ENCODE measurements around the gene MAPK1IP1L.

MAPK1IP1L gene

GRCh38 chr14:55115460-55115859 is 64.0 kb downstream of the MAPK1IP1L start:
- no peaks in the 10 kb centered on the region for H3K36me3 ChIP-seq (ENCODE audit: control insufficient read depth, low read length)
- H3K27ac ChIP-seq (ENCODE audit: low read depth, low read length) = no peak overlapping the region
- H3F3A ChIP-seq (ENCODE audit: control insufficient read depth, insufficient read depth) = no peaks in the 10 kb centered on the region
- peaks cover 7% of the 10 kb centered on the region for H3K27me3 ChIP-seq (ENCODE audit: control insufficient read depth, low read length)
- H4K20me1 ChIP-seq (ENCODE audit: control insufficient read depth, insufficient read depth, low read depth, low read length) = no peaks in the 10 kb centered on the region
- no peak for TF ChIP-seq EZH2phosphoT487 (IDR thresholded peaks at IDR 0.05; ENCODE audit: borderline replicate concordance, low read length)
- no peak for TF ChIP-seq CTCF (IDR thresholded peaks at IDR 0.05; ENCODE audit: low read depth, low read length, poor library complexity, severe bottlenecking)
- H3K9me2 ChIP-seq (replicated peaks; ENCODE audit: control insufficient read depth, low read length) = no peaks in the 10 kb centered on the region
- H3K9me3 ChIP-seq (ENCODE audit: control insufficient read depth, insufficient read depth, low read length) = no peaks in the 10 kb centered on the region
- no peaks in the 10 kb centered on the region for H3K4me1 ChIP-seq (ENCODE audit: control insufficient read depth, low read length)
- H3K79me2 ChIP-seq (ENCODE audit: control insufficient read depth, low read length) = no peaks in the 10 kb centered on the region
- H3K4me3 ChIP-seq (ENCODE audit: low read length) = no peak overlapping the region
- H3K4me2 ChIP-seq (ENCODE audit: low read length) = no peak overlapping the region

- Histone ChIP-seq H3K79me2 (ENCODE audit: control insufficient read depth, low read length) (no peaks in the 10 kb centered on the region), H3K9me2 (replicated peaks; ENCODE audit: control insufficient read depth, low read length) (no peaks in the 10 kb centered on the region), H3K4me2 (ENCODE audit: low read length) (no peak overlapping the region), H4K20me1 (ENCODE audit: control insufficient read depth, insufficient read depth, low read depth, low read length) (no peaks in the 10 kb centered on the region), H3K36me3 (ENCODE audit: control insufficient read depth, low read length) (no peaks in the 10 kb centered on the region), H3K27ac (ENCODE audit: low read depth, low read length) (no peak overlapping the region), H3K27me3 (ENCODE audit: control insufficient read depth, low read length) (peaks cover 7% of the 10 kb centered on the region), H3F3A (ENCODE audit: control insufficient read depth, insufficient read depth) (no peaks in the 10 kb centered on the region), H3K4me1 (ENCODE audit: control insufficient read depth, low read length) (no peaks in the 10 kb centered on the region), H3K9me3 (ENCODE audit: control insufficient read depth, insufficient read depth, low read length) (no peaks in the 10 kb centered on the region), H3K4me3 (ENCODE audit: low read length) (no peak overlapping the region)
- TF ChIP-seq CTCF (IDR thresholded peaks at IDR 0.05; ENCODE audit: low read depth, low read length, poor library complexity, severe bottlenecking) = no peak
- TF ChIP-seq EZH2phosphoT487 (IDR thresholded peaks at IDR 0.05; ENCODE audit: borderline replicate concordance, low read length) = no peak
Observed at GRCh38 chr14:55115861-55116245, 64.4 kb downstream of the MAPK1IP1L start.

GRCh38 chr14:55116246-55117030 is 65.0 kb downstream of the MAPK1IP1L start:
- Histone ChIP-seq H3K79me2 (ENCODE audit: control insufficient read depth, low read length) (no peaks in the 10 kb centered on the region), H3K4me1 (ENCODE audit: control insufficient read depth, low read length) (no peaks in the 10 kb centered on the region), H4K20me1 (ENCODE audit: control insufficient read depth, insufficient read depth, low read depth, low read length) (no peaks in the 10 kb centered on the region), H3K27me3 (ENCODE audit: control insufficient read depth, low read length) (peaks cover 7% of the 10 kb centered on the region), H3K9me3 (ENCODE audit: control insufficient read depth, insufficient read depth, low read length) (no peaks in the 10 kb centered on the region), H3K27ac (ENCODE audit: low read depth, low read length) (no peak overlapping the region), H3F3A (ENCODE audit: control insufficient read depth, insufficient read depth) (no peaks in the 10 kb centered on the region), H3K4me2 (ENCODE audit: low read length) (no peak overlapping the region), H3K9me2 (replicated peaks; ENCODE audit: control insufficient read depth, low read length) (no peaks in the 10 kb centered on the region), H3K36me3 (ENCODE audit: control insufficient read depth, low read length) (no peaks in the 10 kb centered on the region), H3K4me3 (ENCODE audit: low read length) (no peak overlapping the region)
- TF ChIP-seq CTCF (IDR thresholded peaks at IDR 0.05; ENCODE audit: low read depth, low read length, poor library complexity, severe bottlenecking) = no peak
- no peak for TF ChIP-seq EZH2phosphoT487 (IDR thresholded peaks at IDR 0.05; ENCODE audit: borderline replicate concordance, low read length)
